Islet of Langerhans (tissue), 1 donor: Measurements from ENCODE around the gene CLASRP.
A peak's percentile ranks its signal among the peaks of the same experiment; 100 is the strongest.
"Not testable (repeated sequence)": the region's sequence is repeated elsewhere in the genome, so short reads cannot be mapped to it uniquely, and the experiment has no call there.

Source experiments
- FAIRE-seq: peaks from one replicate; lab custom pipeline; 2011; peaks lifted over from hg19 to GRCh38; lab: Jason Lieb, UNC

CLASRP gene

GRCh38 chr19:45103508-45104319 lies 64.9 kb downstream of the CLASRP start:
- peak; percentile 60 for FAIRE-seq

GRCh38 chr19:45104658-45105349 lies 66.0 kb downstream of the CLASRP start:
- no peak for FAIRE-seq

DNA sequence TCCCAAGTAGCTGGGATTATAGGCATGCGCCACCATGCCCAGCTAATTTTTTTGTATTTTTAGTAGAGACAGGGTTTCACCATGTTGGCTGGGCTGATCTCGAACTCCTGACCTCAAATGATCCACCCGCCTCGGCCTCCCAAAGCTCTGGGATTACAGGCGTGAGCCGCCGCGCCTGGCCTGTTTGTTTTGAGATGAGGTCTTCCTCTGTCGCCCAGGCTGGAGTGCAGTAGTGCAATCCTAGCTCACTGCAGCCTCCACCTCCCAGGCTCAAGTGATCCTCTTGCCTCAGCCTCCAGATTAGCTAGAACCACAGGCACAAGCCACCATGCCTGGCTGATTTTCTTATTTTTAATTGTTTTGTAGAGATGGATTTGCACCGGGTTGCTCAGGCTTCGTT lies 67.5 kb downstream of the CLASRP start:
- FAIRE-seq = not testable (repeated sequence)

DNA sequence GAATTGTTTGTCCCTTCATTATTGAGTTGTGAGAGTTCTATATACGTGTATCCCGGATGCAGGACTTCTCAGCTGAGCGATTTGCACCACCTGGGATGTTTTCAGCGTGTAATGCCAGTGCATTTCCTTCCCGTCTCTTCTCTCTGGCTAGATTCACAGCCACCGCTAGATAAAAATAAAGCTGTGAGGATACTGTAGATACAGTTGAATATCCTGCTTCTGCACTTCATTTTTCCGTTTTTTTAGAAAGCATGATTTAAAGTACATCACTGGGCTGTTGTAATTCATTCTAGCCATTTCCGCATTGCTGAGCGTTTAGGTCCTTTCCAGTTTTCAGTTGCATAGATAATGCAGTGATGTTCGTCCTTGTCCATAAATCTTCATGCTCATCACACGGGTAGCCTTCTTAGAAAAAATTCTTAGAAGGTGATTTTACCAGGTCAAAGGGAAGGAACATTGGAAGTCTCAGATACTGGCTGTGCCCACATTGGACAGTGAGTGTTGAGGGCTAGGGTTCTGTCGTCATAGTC lies 68.8 kb downstream of the CLASRP start:
- no peak for FAIRE-seq

GRCh38 chr19:45110851-45111266 lies 72.0 kb downstream of the CLASRP start:
- no peak for FAIRE-seq

DNA sequence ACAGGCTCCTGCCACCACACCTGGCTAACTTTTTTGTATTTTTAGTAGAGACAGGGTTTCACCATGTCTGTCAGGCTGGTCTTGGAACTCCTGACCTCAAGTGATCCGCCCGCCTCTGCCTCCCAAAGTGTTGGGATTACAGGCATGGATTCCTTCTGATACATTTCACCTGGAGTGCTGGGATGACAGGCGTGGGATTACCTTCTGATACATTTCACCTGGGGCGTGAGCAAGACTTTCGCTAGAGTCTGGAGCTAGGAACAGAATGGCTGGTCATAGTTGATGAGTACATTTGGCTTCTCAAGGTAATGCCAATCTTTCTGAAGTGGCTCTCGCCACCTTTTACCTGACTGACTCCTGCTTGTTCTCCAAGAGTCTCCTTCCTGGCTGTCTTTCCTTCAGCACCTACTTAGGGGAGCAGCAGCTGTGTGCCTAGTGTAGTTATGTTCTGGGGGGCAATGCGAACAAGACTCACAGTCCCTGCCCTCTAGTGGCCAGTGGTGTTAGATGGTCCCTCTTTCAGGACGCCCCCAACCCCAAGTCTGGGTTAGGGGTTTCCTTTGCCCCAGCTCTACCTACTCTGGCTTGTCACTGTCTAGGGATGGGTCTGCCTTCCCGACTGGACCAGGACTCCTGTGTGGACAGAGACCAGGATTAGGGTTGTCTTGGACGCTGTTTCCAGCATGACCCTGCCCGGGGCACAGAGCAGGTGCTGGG lies 73.4 kb downstream of the CLASRP start:
- no peak for FAIRE-seq

DNA sequence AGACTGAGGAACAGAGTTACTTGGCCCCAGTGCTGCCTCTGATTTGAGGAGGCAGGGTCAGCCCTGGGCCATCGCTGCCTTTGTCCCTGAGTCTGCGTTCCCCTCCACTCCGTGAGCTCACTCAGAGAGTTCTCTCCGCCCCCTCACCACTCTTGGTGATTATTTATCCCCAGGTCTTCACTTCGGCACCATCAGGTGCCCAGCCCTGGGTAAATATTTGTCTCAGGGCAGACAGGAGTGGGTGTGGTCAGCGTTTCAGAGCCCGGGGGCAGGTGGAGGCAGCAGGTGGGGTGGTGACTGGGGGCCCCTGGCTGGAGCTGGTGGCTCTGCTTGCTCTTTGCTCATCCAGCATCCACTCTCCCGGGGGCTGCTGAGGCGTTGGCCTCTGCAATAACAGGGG lies 74.8 kb downstream of the CLASRP start:
- no peak for FAIRE-seq

- FAIRE-seq = no peak
Observed at GRCh38 chr19:45114116-45114515, 75.3 kb downstream of the CLASRP start.

DNA sequence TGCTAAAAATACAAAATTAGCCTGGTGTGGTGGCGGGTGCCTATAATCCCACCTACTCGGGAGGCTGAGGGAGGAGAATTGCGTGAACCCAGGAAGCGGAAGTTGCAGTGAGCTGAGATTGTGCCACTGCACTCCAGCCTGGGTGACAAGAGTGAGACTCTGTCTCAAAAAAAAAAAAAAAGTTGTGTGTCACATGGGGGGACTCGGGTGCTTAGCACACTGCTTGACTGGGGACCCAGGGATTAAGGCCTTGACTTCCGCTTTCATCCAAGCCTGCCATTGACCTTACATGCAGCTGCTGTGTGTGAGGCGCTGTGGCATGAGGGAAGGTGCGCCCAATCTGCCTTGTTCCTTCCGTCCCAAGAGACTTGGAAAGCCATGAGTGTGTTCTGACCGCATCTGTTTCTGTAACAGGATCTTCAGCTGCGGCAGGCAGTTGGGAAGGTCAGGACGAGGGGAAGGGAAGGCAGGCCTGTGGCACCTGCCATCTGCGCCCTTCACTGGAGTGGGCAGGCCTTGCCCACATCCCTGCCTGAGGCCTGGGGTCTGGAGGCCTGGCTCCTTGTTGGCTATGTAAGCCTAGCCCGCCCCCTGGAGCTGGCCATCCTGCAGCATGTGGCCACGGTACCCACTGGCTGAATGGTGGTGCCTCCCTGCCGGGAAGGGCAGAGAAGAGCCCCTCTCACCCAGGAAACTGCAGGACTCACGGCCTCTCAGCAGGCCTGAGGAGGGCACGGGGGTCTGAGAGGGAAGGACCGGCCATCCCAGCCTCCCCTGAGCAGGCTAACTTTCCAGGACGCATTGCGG lies 77.2 kb downstream of the CLASRP start:
- FAIRE-seq = no peak

- no peak for FAIRE-seq
Observed at GRCh38 chr19:45117167-45117594, 78.3 kb downstream of the CLASRP start.

- no peak for FAIRE-seq
Observed at GRCh38 chr19:45117671-45118070, 78.8 kb downstream of the CLASRP start.

GRCh38 chr19:45118106-45118505 lies 79.3 kb downstream of the CLASRP start:
- FAIRE-seq = no peak

DNA sequence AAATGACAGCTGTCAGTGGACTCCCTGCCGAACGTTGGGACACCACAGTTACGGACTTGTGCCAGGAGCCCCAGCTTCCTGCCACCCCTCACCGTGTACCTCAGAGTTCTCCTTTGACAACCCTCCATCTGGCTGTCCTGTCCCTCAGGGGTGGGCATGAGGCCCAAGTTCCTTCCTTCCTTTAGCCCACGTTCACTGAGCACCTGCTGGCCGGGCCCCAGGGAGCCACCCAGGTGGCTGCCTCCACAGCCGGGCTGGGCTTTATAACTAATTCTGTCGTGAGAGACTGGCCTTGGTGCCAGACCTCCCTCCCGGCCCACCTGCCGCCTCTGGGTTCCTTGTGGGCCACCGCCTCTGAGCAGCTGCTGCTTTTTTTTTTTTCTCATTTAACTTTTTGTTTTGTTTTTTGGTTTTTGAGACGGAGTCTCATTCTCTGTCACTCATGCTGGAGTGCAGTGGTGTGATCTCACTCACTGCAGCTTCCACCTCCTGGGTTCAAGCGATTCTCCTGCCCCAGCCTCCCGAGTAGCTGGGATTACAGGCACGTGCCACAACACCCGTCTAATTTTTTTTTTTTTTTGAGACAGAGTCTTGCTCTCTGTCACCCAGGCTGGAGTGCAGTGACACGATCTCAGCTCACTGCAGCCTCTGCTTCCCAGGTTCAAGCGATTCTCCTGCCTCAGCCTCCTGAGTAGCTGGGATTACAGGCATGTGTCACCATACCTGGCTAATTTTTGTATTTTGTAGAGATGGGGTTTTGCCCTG lies 79.9 kb downstream of the CLASRP start:
- FAIRE-seq = not testable (repeated sequence)

- no peak for FAIRE-seq
Observed at GRCh38 chr19:45119582-45119981, 80.7 kb downstream of the CLASRP start.
